PC-3 (cell line): Measurements from ENCODE around the gene KDM2B. TPM values are rescaled to one million over a fixed set of nuclear protein-coding genes. Genes with fewer than 3 reads are reported as not detected.
A peak's percentile ranks its signal among the peaks of the same experiment; 100 is the strongest.

Experiments used
- ATAC-seq: fragments of 200-7000 bp; cut with Tn5 transposase; 2 replicates; pipeline ENCODE4 v1.9.1; 2020; ENCODE audit warnings: mild to moderate bottlenecking, moderate library complexity
- BruUV-seq: library from RNA; stranded (reverse); fragments of 400-500 nt; replicated peaks from 2 replicates; lab custom pipeline; 2021; lab: Mats Ljungman, UMichigan
- CTCF ChIA-PET: fragments of 300-600 bp; sonication (Branson Sonifier 250); formaldehyde crosslinking; loops from one replicate; lab custom pipeline; 2022; ENCODE audit warnings: antibody characterized with exemption; lab: Charles Lee
- POLR2A ChIA-PET: fragments of 300-600 bp; sonication (Branson Sonifier 250); formaldehyde crosslinking; loops from one replicate; lab custom pipeline; 2022; ENCODE audit warnings: antibody characterized with exemption; ENCODE audit not compliant: unreplicated experiment; lab: Charles Lee
- DNase-seq: peaks from one replicate; pipeline ENCODE4 v3.0.0-alpha.2; 2015
- H2AFZ ChIP-seq: fragments of 300-600 bp; sonication (generic); 2 replicates; pipeline ENCODE4 v1.6.0; 2016; ENCODE audit warnings: antibody characterized with exemption, low read length
- H3F3A ChIP-seq: fragments of 300-600 bp; sonication (generic); one replicate; pipeline ENCODE4 v1.6.0; 2017; ENCODE audit warnings: antibody characterized with exemption, low read length, control low read depth, mild to moderate bottlenecking; ENCODE audit not compliant: unreplicated experiment
- H3K27ac ChIP-seq: fragments of 300-600 bp; sonication (generic); 2 replicates; pipeline ENCODE4 v1.5.1; 2016; ENCODE audit warnings: mild to moderate bottlenecking, low read length
- H3K27me3 ChIP-seq: fragments of 300-600 bp; sonication (generic); 2 replicates; pipeline ENCODE4 v1.6.1; 2016; ENCODE audit warnings: low read length, mixed read lengths
- H3K36me3 ChIP-seq: fragments of 300-600 bp; sonication (generic); 2 replicates; pipeline ENCODE4 v1.6.1; 2016; ENCODE audit warnings: low read depth, mixed run types, low read length, mixed read lengths
- H3K4me1 ChIP-seq: fragments of 300-600 bp; sonication (generic); 2 replicates; pipeline ENCODE4 v1.5.1; 2016; ENCODE audit warnings: low read length; ENCODE audit not compliant: insufficient read depth
- H3K4me2 ChIP-seq: fragments of 300-600 bp; sonication (generic); 2 replicates; pipeline ENCODE4 v1.6.0; 2016; ENCODE audit warnings: low read length
- H3K4me3 ChIP-seq: fragments of 300-600 bp; sonication (generic); 2 replicates; pipeline ENCODE4 v1.5.1; 2016; ENCODE audit warnings: mild to moderate bottlenecking, low read length, mixed read lengths
- H3K79me2 ChIP-seq: fragments of 300-600 bp; sonication (generic); 2 replicates; pipeline ENCODE4 v1.6.1; 2017; ENCODE audit warnings: low read length, mixed read lengths
- H3K9ac ChIP-seq: fragments of 300-600 bp; sonication (generic); 2 replicates; pipeline ENCODE4 v1.6.0; 2016; ENCODE audit warnings: mild to moderate bottlenecking, low read length
- H3K9me2 ChIP-seq: fragments of 300-600 bp; sonication (generic); replicated peaks from 2 replicates; pipeline ENCODE4 v1.6.1; 2016; ENCODE audit warnings: mixed run types, low read length, mixed read lengths
- H3K9me3 ChIP-seq: fragments of 300-600 bp; sonication (generic); 2 replicates; pipeline ENCODE4 v1.6.1; 2016; ENCODE audit warnings: low read length, mixed read lengths
- H4K20me1 ChIP-seq: fragments of 300-600 bp; sonication (generic); 2 replicates; pipeline ENCODE4 v1.6.1; 2016; ENCODE audit warnings: low read length, mixed read lengths
- CTCF ChIP-seq: fragments of 300-600 bp; sonication (generic); conservative IDR thresholded peaks from 2 replicates; pipeline ENCODE4 v1.5.1; 2017; ENCODE audit warnings: antibody characterized with exemption, low read depth, mild to moderate bottlenecking, low read length
- EZH2 ChIP-seq: fragments of 300-600 bp; sonication (generic); IDR thresholded peaks from one replicate; pipeline ENCODE4 v1.6.1; 2017; ENCODE audit warnings: antibody characterized with exemption, mild to moderate bottlenecking, low read length; ENCODE audit not compliant: unreplicated experiment
- EZH2phosphoT487 ChIP-seq: fragments of 300-600 bp; sonication (generic); IDR thresholded peaks from 2 replicates; pipeline ENCODE4 v1.6.1; 2018; ENCODE audit warnings: mild to moderate bottlenecking, antibody characterized with exemption, low read length, borderline replicate concordance
- intact Hi-C: fragments of 100-400 bp; cut with micrococcal nuclease; formaldehyde crosslinking; loops from 2 replicates; pipeline ENCODE4 v1.9.0; 2023
- microRNA-seq: library from miRNA; unstranded; fragments of <30 nt; microRNA quantifications from one replicate; pipeline ENCODE4 v1.1.0, GENCODE V29; 2020; ENCODE audit not compliant: unreplicated experiment
- total RNA-seq: library from RNA; depleted of rRNA; stranded (reverse); fragments of >200 nt; gene quantifications from 2 replicates; pipeline ENCODE4 v1.2.3, GENCODE V29; 2014; rRNA removed

KDM2B gene
- total RNA-seq, 1 experiment from 2014 or later = 52.5 TPM

DNA sequence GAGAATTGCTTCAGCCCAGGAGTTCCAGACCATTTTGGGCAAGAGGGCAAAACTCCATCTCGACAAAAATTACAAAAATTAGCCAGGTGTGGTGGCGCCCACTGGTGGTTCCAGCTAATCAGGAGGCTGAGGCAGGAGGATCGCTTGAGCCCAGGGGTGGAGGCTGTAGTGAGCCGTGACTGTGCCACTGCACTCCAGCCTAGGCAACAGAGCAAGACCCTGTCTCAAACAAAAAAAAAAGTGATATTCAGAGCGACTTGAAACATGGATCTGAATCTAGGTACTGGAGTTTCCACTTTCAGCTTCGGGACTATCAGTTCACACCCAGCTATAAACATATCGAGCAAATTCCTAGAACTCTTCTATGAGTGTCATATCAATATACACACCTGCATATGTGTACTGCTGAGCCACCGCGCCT lies 197.2 kb downstream of the KDM2B start:
- CTCF ChIA-PET = no interaction called here

DNA sequence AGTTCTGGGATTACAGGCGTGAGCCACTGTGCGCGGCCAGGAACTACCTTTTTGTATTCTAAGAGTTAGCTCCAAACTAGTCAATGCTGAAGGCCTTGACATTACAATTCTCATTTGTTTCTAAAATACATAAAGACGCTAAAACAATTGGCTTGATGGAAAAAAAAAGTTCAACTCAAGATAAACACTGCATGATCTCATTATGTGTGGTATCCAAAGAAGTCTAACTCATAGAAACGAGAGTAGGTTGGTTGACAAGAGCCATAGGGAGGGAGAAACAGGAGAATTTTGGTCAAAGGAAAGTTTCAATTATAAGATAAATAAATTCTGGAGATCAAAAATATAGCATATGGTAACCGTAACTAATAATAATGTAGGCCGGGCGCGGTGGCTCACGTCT lies 200.9 kb downstream of the KDM2B start:
- Histone ChIP-seq H4K20me1 (no peaks in the 10 kb centered on the region), H3K4me1 (no peaks in the 10 kb centered on the region), H3K79me2 (no peaks in the 10 kb centered on the region), H3F3A (no peaks in the 10 kb centered on the region), H3K36me3 (no peaks in the 10 kb centered on the region), H3K27ac (no peak overlapping the region), H3K27me3 (no peaks in the 10 kb centered on the region), H3K9me3 (no peaks in the 10 kb centered on the region), H3K9me2 (no peaks in the 10 kb centered on the region), H2AFZ (no peak overlapping the region), H3K4me3 (no peak overlapping the region), H3K9ac (no peak overlapping the region), H3K4me2 (no peak overlapping the region)
- TF ChIP-seq CTCF (no peak), EZH2 (no peak), EZH2phosphoT487 (no peak)
- CTCF ChIA-PET = no interaction called here
- no peak for DNase-seq
- BruUV-seq = no TSS peak
- intact Hi-C loops = no loop called here
- POLR2A ChIA-PET = no interaction called here
- ATAC-seq = no peak

More for the DNA sequence above, 197.2 kb downstream of the KDM2B start:
- ATAC-seq = no peak
- Histone ChIP-seq H3K27ac (no peak overlapping the region), H3F3A (no peaks in the 10 kb centered on the region), H3K4me3 (no peak overlapping the region), H3K27me3 (no peaks in the 10 kb centered on the region), H3K4me1 (peaks cover 6% of the 10 kb centered on the region), H3K9me2 (no peaks in the 10 kb centered on the region), H3K9me3 (no peaks in the 10 kb centered on the region), H3K36me3 (no peaks in the 10 kb centered on the region), H3K4me2 (no peak overlapping the region), H3K9ac (no peak overlapping the region), H2AFZ (no peak overlapping the region), H3K79me2 (no peaks in the 10 kb centered on the region), H4K20me1 (no peaks in the 10 kb centered on the region)
- POLR2A ChIA-PET = no interaction called here
- intact Hi-C loops = no loop called here
- BruUV-seq = no TSS peak
- TF ChIP-seq CTCF = peak; percentile 53
- no peak for TF ChIP-seq EZH2phosphoT487
- no peak for TF ChIP-seq EZH2
- DNase-seq = no peak

Small RNA genes lying within 50 kb of the gene (microRNA-seq; reads per million reads assigned to microRNA genes)
- gene MIR7107 = not detected

Other genes starting within 250 kb of the KDM2B start
- 171 and 199 TPM in 2 replicates for gene ANAPC5, start 228.6 kb downstream of the KDM2B start, total RNA-seq
- gene RNF34, start 180.9 kb downstream of the KDM2B start, total RNA-seq = 73.7 and 88.2 TPM in 2 replicates
- 31.4 and 35.0 TPM in 2 replicates for gene ORAI1, start 45.5 kb upstream of the KDM2B start, total RNA-seq
- gene MORN3, start 88.6 kb upstream of the KDM2B start, total RNA-seq = 1.6 and 1.7 TPM in 2 replicates
- gene TMEM120B, start 131.7 kb upstream of the KDM2B start, total RNA-seq = 18.5 and 25.4 TPM in 2 replicates
- gene RHOF, start 212.7 kb upstream of the KDM2B start, total RNA-seq = 232 TPM in 2 replicates
- 7.5 and 13.0 TPM in 2 replicates for gene SETD1B, start 223.0 kb upstream of the KDM2B start, total RNA-seq